22Rv1 (cell line): ENCODE measurements around the gene TTC28.
"Not testable (repeated sequence)": the region's sequence is repeated elsewhere in the genome, so short reads cannot be mapped to it uniquely, and the experiment has no call there.

Experiments used
- CTCF ChIP-seq: fragments of 450-650 bp; IDR thresholded peaks from 2 replicates; pipeline ENCODE4 v1.5.1; 2017; ENCODE audit warnings: mild to moderate bottlenecking
- ZFX ChIP-seq: fragments of 450-650 bp; IDR thresholded peaks from 2 replicates; pipeline ENCODE4 v1.6.1; 2017; ENCODE audit warnings: antibody characterized with exemption, borderline replicate concordance

GRCh38 chr22:28693041-28693760, 13.6 kb upstream of the TTC28 start:
- TF ChIP-seq CTCF, ZFX: not testable (repeated sequence)
